ENCODE measurements around the gene RIPPLY1.
A peak's percentile ranks its signal among the peaks of the same experiment; 100 is the strongest.

Gene RIPPLY1

DNA sequence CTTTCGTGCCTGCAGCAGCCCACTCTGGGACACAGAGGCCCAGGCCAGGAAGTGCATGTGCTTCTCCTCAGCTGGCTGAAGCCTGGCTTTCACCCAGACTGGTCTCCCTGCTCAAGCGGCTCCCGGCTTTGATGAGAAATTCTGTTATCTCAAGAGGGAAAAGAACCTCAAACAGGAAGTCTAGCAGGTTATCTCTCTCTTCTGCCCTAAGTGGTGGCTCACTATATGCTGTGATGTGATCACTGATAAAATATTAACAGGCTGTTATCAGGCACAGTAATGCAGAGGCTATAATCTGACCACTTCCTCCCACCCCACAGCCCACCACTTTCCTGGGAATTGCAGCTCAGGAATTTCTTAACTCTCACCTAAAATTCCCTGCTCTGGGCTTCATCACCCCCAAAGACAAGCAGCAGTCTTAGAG, 30.4 kb upstream of the RIPPLY1 start:
- Histone ChIP-seq H3K4me2 (ENCODE audit: low read length) (no peak overlapping the region), H3K36me3 (ENCODE audit: insufficient read depth, low read length) (no peaks in the 10 kb centered on the region), H3K4me3 (ENCODE audit: low read length) (no peak overlapping the region), H3K4me1 (ENCODE audit: control insufficient read depth, insufficient read depth, low read length) (peaks cover 14% of the 10 kb centered on the region), H3K9ac (ENCODE audit: low read depth, low read length) (no peak overlapping the region), H3K9me3 (replicated peaks; ENCODE audit: low read length) (no peaks in the 10 kb centered on the region), H3K27me3 (ENCODE audit: control insufficient read depth, insufficient read depth, low read length) (peaks cover 6% of the 10 kb centered on the region)

DNA sequence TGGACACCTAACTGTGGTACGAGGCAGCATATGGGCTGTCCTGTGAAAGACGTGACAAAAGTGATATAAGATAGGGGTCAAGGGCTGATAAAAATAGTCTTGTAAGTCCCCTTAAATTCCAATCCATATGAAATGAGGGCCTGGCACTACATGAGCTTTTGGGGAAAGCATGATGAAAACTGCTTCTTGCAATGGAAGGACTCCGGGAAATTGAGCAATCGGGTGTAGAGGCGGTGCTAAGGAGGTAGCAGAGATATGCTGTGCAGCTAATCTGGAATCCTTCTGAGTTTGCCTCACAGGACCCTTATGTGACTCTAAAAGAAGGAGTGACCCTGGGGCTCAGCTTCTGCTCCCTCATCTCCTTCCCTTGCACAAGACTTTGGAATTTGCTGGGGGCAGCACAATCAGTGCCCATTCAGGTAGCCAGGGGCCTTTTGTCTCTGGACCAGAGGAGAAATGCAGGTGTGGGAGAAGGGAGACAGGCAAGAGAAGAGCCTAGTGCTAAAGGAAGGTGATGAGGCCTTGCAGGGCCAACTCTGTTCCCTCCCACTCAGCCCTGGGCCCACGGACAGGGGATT, 29.9 kb upstream of the RIPPLY1 start:
- H3K9me3 ChIP-seq (replicated peaks; ENCODE audit: low read length), result no peaks in the 10 kb centered on the region
- H3K4me1 ChIP-seq (ENCODE audit: control insufficient read depth, insufficient read depth, low read length), result peaks cover 14% of the 10 kb centered on the region
- H3K36me3 ChIP-seq (ENCODE audit: insufficient read depth, low read length), result no peaks in the 10 kb centered on the region
- H3K27me3 ChIP-seq (ENCODE audit: control insufficient read depth, insufficient read depth, low read length), result peaks cover 6% of the 10 kb centered on the region
- H3K4me2 ChIP-seq (ENCODE audit: low read length), result no peak overlapping the region
- no peak overlapping the region for H3K4me3 ChIP-seq (ENCODE audit: low read length)
- H3K9ac ChIP-seq (ENCODE audit: low read depth, low read length), result no peak overlapping the region

DNA sequence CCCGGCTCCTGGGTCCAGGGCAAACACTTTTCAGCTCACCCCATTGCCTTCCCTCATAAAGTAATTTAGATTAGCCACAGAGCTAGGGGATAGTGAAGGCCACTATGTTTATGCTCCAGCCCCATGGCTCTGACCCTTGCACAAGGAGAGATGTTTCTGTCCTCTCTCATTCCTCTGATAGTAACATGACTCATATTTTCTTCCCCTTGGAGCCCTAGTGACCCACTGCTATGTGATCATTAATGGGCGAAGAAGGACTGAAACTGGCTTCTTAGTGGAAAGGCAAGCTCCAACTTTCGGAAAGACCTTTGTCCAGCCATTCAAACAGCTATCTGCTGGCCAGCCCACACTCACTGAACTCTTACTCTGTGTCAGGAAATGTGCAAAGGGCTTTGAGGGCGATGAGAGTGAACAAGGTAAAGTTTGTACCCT, 29.4 kb upstream of the RIPPLY1 start:
- no peak overlapping the region for H3K9ac ChIP-seq (ENCODE audit: low read depth, low read length)
- no peaks in the 10 kb centered on the region for H3K9me3 ChIP-seq (replicated peaks; ENCODE audit: low read length)
- H3K4me1 ChIP-seq (ENCODE audit: control insufficient read depth, insufficient read depth, low read length), result peaks cover 14% of the 10 kb centered on the region
- no peak overlapping the region for H3K4me3 ChIP-seq (ENCODE audit: low read length)
- peaks cover 6% of the 10 kb centered on the region for H3K27me3 ChIP-seq (ENCODE audit: control insufficient read depth, insufficient read depth, low read length)
- no peak overlapping the region for H3K4me2 ChIP-seq (ENCODE audit: low read length)
- H3K36me3 ChIP-seq (ENCODE audit: insufficient read depth, low read length), result no peaks in the 10 kb centered on the region

DNA sequence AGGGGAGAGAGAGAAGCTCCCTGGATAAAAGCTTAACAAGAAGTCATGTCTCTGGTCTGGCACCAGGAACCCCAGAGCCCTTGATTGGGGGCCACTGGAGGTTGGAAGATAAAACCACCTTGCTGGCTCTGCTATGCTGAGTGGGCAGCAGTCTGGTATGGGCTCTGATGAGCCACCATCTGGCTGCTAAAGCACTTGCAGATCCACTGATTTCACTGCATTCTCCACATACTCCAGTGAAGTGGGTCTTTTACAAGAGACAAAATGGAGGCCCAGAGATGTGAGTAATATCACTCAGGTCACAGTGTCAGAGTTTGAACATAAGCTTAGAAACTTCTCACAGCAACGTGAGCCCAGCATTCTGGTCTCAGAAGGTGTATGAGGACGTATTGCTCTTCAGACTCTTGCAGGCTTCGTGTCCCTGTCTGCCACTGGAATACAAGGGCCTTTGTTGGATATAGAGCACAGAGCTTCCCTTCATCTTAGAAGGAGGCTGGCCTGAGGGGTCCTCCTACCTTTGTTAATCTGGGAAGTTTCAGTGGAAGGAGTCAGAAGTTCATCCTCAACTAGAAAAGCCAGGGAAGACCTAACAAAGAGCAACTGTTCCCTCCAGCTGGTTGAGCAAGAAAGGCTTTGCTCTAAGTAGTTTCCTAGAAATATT, 28.8 kb upstream of the RIPPLY1 start:
- H3K9ac ChIP-seq (ENCODE audit: low read depth, low read length), result no peak overlapping the region
- no peaks in the 10 kb centered on the region for H3K36me3 ChIP-seq (ENCODE audit: insufficient read depth, low read length)
- H3K4me3 ChIP-seq (ENCODE audit: low read length), result no peak overlapping the region
- H3K4me1 ChIP-seq (ENCODE audit: control insufficient read depth, insufficient read depth, low read length), result peaks cover 14% of the 10 kb centered on the region
- no peak overlapping the region for H3K4me2 ChIP-seq (ENCODE audit: low read length)
- H3K9me3 ChIP-seq (replicated peaks; ENCODE audit: low read length), result no peaks in the 10 kb centered on the region
- peaks cover 6% of the 10 kb centered on the region for H3K27me3 ChIP-seq (ENCODE audit: control insufficient read depth, insufficient read depth, low read length)

DNA sequence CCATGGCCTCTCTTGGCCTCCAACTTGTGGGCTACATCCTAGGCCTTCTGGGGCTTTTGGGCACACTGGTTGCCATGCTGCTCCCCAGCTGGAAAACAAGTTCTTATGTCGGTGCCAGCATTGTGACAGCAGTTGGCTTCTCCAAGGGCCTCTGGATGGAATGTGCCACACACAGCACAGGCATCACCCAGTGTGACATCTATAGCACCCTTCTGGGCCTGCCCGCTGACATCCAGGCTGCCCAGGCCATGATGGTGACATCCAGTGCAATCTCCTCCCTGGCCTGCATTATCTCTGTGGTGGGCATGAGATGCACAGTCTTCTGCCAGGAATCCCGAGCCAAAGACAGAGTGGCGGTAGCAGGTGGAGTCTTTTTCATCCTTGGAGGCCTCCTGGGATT, 25.1 kb upstream of the RIPPLY1 start:
- peaks cover 9% of the 10 kb centered on the region for H3K27me3 ChIP-seq (ENCODE audit: control insufficient read depth, insufficient read depth, low read length)
- H3K9ac ChIP-seq (ENCODE audit: low read depth, low read length), result no peak overlapping the region
- H3K9me3 ChIP-seq (replicated peaks; ENCODE audit: low read length), result no peaks in the 10 kb centered on the region
- no peak overlapping the region for H3K4me2 ChIP-seq (ENCODE audit: low read length)
- no peak overlapping the region for H3K4me3 ChIP-seq (ENCODE audit: low read length)
- peaks cover 13% of the 10 kb centered on the region for H3K4me1 ChIP-seq (ENCODE audit: control insufficient read depth, insufficient read depth, low read length)
- no peaks in the 10 kb centered on the region for H3K36me3 ChIP-seq (ENCODE audit: insufficient read depth, low read length)

DNA sequence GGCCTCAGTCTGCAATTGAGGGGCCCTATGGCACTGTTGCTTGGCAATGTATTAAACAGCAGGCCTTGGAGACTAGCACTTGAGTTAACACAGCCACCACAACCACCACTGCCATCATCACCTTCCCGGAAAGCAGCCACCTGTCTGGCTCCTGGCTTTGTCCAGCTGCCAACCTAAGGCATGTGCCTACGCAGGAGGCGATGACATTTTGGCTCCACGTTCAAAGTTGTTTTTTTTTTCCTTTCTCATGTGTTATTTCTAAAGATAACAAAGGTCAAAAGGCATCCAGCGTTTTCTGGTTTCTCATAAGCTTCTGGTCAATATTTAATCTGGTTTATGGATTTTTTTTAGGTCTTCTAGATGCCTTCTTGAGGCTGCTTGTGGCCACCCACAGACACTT, 24.6 kb upstream of the RIPPLY1 start:
- H3K27me3 ChIP-seq (ENCODE audit: control insufficient read depth, insufficient read depth, low read length), result peaks cover 6% of the 10 kb centered on the region
- no peaks in the 10 kb centered on the region for H3K9me3 ChIP-seq (replicated peaks; ENCODE audit: low read length)
- H3K4me3 ChIP-seq (ENCODE audit: low read length), result no peak overlapping the region
- H3K4me2 ChIP-seq (ENCODE audit: low read length), result no peak overlapping the region
- no peaks in the 10 kb centered on the region for H3K36me3 ChIP-seq (ENCODE audit: insufficient read depth, low read length)
- H3K9ac ChIP-seq (ENCODE audit: low read depth, low read length), result no peak overlapping the region
- peaks cover 8% of the 10 kb centered on the region for H3K4me1 ChIP-seq (ENCODE audit: control insufficient read depth, insufficient read depth, low read length)

DNA sequence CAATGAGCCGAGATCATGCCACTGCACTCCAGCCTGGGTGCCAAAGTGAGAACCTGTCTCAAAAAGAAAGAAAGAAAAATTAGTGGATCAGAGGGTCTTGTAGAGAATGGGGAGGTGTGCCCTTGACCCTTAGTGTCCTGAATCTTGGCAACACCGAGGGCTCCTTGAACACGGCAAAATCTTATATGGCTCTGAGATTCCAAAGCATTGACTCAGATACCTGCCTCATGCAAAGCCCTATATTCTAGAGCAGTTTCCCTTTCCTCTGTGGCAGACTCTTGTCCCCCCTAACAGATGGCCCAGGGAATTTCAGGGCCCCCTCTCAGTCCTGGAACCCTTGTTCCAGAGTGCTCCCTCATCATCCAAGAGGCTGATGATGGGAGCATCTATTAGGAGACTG, 23.9 kb upstream of the RIPPLY1 start:
- Histone ChIP-seq H3K9me3 (replicated peaks; ENCODE audit: low read length) (no peaks in the 10 kb centered on the region), H3K9ac (ENCODE audit: low read depth, low read length) (no peak overlapping the region), H3K4me2 (ENCODE audit: low read length) (no peak overlapping the region)

DNA sequence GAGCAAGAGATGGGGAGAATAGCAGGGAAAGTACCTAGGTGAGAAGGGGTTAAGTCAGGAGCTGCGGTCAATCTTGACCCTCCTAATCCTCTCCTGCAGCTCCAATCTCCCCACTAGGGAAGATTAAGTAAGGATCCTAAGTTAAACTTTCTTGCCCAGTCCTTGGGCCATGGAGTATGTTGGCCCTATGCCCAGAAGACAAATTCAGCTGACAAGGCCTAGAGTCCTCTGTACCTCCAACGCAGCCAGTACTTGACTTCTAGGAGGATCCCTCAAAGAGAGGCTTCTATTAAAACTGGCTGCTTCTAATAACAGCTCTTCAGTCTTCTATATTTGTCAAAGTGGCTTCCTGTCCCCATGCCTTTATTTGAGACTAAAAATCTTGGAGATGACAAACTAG, 18.5 kb upstream of the RIPPLY1 start:
- H3K4me2 ChIP-seq (ENCODE audit: low read length), result no peak overlapping the region
- no peak overlapping the region for H3K9ac ChIP-seq (ENCODE audit: low read depth, low read length)
- peaks cover 3% of the 10 kb centered on the region for H3K27me3 ChIP-seq (ENCODE audit: control insufficient read depth, insufficient read depth, low read length)
- H3K4me3 ChIP-seq (ENCODE audit: low read length), result no peak overlapping the region
- no peaks in the 10 kb centered on the region for H3K36me3 ChIP-seq (ENCODE audit: insufficient read depth, low read length)
- H3K4me1 ChIP-seq (ENCODE audit: control insufficient read depth, insufficient read depth, low read length), result peaks cover 14% of the 10 kb centered on the region
- H3K9me3 ChIP-seq (replicated peaks; ENCODE audit: low read length), result no peaks in the 10 kb centered on the region

More for the DNA sequence above, 23.9 kb upstream of the RIPPLY1 start:
- H3K27me3 ChIP-seq (ENCODE audit: control insufficient read depth, insufficient read depth, low read length), result peaks cover 3% of the 10 kb centered on the region
- H3K4me3 ChIP-seq (ENCODE audit: low read length), result no peak overlapping the region
- H3K36me3 ChIP-seq (ENCODE audit: insufficient read depth, low read length), result no peaks in the 10 kb centered on the region
- peaks cover 2% of the 10 kb centered on the region for H3K4me1 ChIP-seq (ENCODE audit: control insufficient read depth, insufficient read depth, low read length)

DNA sequence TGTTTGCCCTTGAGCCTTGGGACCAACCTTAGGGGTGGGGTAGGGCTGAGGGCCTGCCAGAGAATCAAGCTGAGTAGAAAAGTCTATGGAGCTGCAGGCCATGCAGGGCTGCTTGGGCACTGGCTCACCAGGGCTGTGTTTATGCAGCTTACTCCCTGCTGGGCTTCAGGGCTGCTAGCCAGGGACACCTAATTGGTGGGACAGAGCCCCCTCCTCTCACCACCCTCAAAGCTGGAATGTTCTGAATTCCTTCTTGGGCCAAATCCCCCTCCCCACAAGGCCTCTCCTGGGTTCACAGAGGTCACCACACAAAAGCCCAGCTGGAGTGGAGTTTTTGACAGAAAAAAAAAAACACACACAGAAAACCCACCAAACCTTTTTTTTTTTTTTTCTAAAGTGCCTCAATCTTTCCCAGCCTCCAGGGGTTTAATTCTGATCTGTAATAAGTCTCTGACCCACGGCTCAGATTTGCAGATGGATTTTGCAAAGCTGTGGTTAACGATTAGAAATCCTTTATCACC, 16.9 kb upstream of the RIPPLY1 start, which contains the start of gene CLDN2:
Gene CLDN2 (plus strand): TSS at position 471 of the 521 bp plus-strand sequence. CDS start 7,827 bp downstream, outside the sequence.
- no peak within 1 kb of the TSS for H3K9ac ChIP-seq (ENCODE audit: low read depth, low read length)
- H3K27me3 ChIP-seq (ENCODE audit: control insufficient read depth, insufficient read depth, low read length), result peaks cover 3% of the 10 kb centered on the region

DNA sequence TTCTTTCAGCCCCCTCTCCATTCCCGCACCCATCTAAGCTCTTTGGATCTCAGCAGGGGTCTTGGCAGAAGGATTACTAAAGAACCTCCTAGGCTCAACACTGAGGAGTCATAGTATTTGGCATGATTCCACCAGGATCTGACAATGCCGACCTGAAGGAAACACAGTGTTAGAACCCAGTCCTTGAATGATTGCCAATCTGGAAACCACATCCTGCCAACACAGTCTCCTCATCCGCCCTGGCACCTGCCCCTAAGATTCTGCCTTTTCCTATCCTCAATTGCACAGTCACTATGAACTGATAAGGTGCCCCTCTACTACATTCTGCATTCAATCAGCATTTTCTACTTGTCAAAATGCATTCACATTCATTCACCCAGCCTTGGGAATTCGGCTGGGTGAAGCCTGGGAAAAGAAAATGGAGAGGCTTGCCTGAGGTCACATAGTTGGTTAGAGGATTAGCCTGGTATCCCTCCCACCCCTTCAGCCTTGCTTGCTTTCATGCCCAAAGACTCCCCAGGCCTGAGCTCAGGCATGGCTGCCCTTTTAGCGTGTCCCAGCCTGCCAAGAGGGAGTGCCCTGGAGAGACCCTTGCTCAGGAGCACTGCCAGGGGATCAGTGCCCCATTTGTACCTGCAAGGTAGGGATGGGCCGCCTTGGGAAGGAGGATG, 14.8 kb upstream of the RIPPLY1 start:
- Histone ChIP-seq H3K4me2 (ENCODE audit: low read length) (peak overlapping the region; percentile 23), H3K9me3 (replicated peaks; ENCODE audit: low read length) (no peaks in the 10 kb centered on the region), H3K4me3 (ENCODE audit: low read length) (no peak overlapping the region), H3K4me1 (ENCODE audit: control insufficient read depth, insufficient read depth, low read length) (peaks cover 14% of the 10 kb centered on the region), H3K9ac (ENCODE audit: low read depth, low read length) (no peak overlapping the region), H3K27me3 (ENCODE audit: control insufficient read depth, insufficient read depth, low read length) (no peaks in the 10 kb centered on the region), H3K36me3 (ENCODE audit: insufficient read depth, low read length) (no peaks in the 10 kb centered on the region)

More for the DNA sequence above, 16.9 kb upstream of the RIPPLY1 start, which contains the start of gene CLDN2:
- Histone ChIP-seq H3K9me3 (replicated peaks; ENCODE audit: low read length) (no peaks in the 10 kb centered on the region), H3K4me3 (ENCODE audit: low read length) (no peak within 1 kb of the TSS), H3K4me2 (ENCODE audit: low read length) (no peak within 1 kb of the TSS), H3K4me1 (ENCODE audit: control insufficient read depth, insufficient read depth, low read length) (peaks cover 14% of the 10 kb centered on the region), H3K36me3 (ENCODE audit: insufficient read depth, low read length) (no peaks in the 10 kb centered on the region)

DNA sequence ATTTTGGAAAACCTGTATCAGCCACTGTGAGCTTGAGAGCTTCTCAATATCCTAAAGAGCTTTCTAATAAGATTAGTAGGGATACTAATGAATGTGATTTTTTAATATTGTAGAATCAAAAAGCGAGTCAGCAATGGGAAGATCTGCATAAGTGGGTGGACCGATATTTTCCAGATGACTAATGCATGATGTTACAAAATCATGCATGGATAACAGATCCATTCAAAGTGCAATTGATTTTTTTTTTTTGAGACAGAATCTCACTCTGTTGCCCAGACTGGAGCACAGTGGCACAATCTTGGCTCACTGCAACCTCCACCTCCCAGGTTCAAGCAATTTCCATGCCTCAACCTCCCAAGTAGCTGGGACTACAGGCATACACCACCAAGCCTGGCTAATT, 9.7 kb upstream of the RIPPLY1 start:
- Histone ChIP-seq H3K9me3 (replicated peaks; ENCODE audit: low read length) (no peaks in the 10 kb centered on the region), H3K4me3 (ENCODE audit: low read length) (no peak overlapping the region), H3K4me2 (ENCODE audit: low read length) (no peak overlapping the region), H3K9ac (ENCODE audit: low read depth, low read length) (no peak overlapping the region), H3K36me3 (ENCODE audit: insufficient read depth, low read length) (no peaks in the 10 kb centered on the region), H3K4me1 (ENCODE audit: control insufficient read depth, insufficient read depth, low read length) (peaks cover 12% of the 10 kb centered on the region), H3K27me3 (ENCODE audit: control insufficient read depth, insufficient read depth, low read length) (peaks cover 16% of the 10 kb centered on the region)

Measured in skeletal muscle satellite cell (primary cell).